SU-DHL-6 (cell line): ENCODE data around the gene TMEM81.

Source experiments
- H2AFZ ChIP-seq: fragments of 200-600 bp; sonication (generic); 2 replicates; pipeline ENCODE4 v1.6.1; 2014; ENCODE audit warnings: low read depth, mild to moderate bottlenecking, moderate library complexity, mixed read lengths, antibody characterized with exemption, low read length; ENCODE audit not compliant: severe bottlenecking
- H3F3A ChIP-seq: fragments of 200-600 bp; shearing (Covaris generic); 2 replicates; pipeline ENCODE4 v1.6.0; 2016; ENCODE audit warnings: antibody characterized with exemption, mild to moderate bottlenecking; ENCODE audit not compliant: insufficient read depth
- H3K27ac ChIP-seq: fragments of 200-600 bp; sonication (generic); 2 replicates; pipeline ENCODE4 v1.5.1; 2016; ENCODE audit warnings: low read depth, mild to moderate bottlenecking, low read length, moderate library complexity, mixed read lengths
- H3K27me3 ChIP-seq: fragments of 200-600 bp; sonication (generic), shearing (Covaris generic); 2 replicates; pipeline ENCODE4 v1.6.0; 2014; ENCODE audit warnings: mild to moderate bottlenecking, low read length
- H3K36me3 ChIP-seq: fragments of 200-600 bp; sonication (generic); 2 replicates; pipeline ENCODE4 v1.6.1; 2014; ENCODE audit warnings: mild to moderate bottlenecking, low read length, mixed read lengths
- H3K4me2 ChIP-seq: fragments of 300-600, 200-600 bp; shearing (Covaris generic), sonication (generic); 2 replicates; pipeline ENCODE4 v1.6.0; 2014; ENCODE audit warnings: low read length, low read depth, mild to moderate bottlenecking; ENCODE audit not compliant: poor library complexity, severe bottlenecking
- H3K4me3 ChIP-seq: fragments of 200-600 bp; sonication (generic); 2 replicates; pipeline ENCODE4 v1.5.1; 2014; ENCODE audit warnings: antibody characterized with exemption, low read length, mild to moderate bottlenecking, mixed read lengths; ENCODE audit not compliant: insufficient read depth, poor library complexity, severe bottlenecking
- H3K79me2 ChIP-seq: fragments of 200-600 bp; sonication (generic); 2 replicates; pipeline ENCODE4 v1.6.1; 2014; ENCODE audit warnings: mild to moderate bottlenecking, low read length, moderate library complexity; ENCODE audit not compliant: insufficient read depth
- H3K9ac ChIP-seq: fragments of 200-600 bp; sonication (generic); 2 replicates; pipeline ENCODE4 v1.7.0; 2014; ENCODE audit warnings: mild to moderate bottlenecking, low read length
- H3K9me2 ChIP-seq: fragments of 200-600 bp; sonication (generic); replicated peaks from 2 replicates; pipeline ENCODE4 v1.6.1; 2014; ENCODE audit warnings: low read length; ENCODE audit not compliant: insufficient read depth
- H3K9me3 ChIP-seq: fragments of 200-600 bp; sonication (generic); 2 replicates; pipeline ENCODE4 v1.6.1; 2014; ENCODE audit warnings: low read length, mixed read lengths; ENCODE audit not compliant: insufficient read depth
- H4K20me1 ChIP-seq: fragments of 200-600 bp; sonication (generic); 2 replicates; pipeline ENCODE4 v1.6.1; 2014; ENCODE audit warnings: low read depth, mild to moderate bottlenecking, antibody characterized with exemption, low read length, moderate library complexity, mixed read lengths
- CTCF ChIP-seq: fragments of 200-600 bp; sonication (generic); IDR thresholded peaks from one replicate; pipeline ENCODE4 v1.5.1; 2017; ENCODE audit warnings: antibody characterized with exemption, mild to moderate bottlenecking, low read length, moderate library complexity; ENCODE audit not compliant: insufficient read depth, poor library complexity, severe bottlenecking
- EZH2phosphoT487 ChIP-seq: fragments of 200-600 bp; sonication (generic), shearing (Covaris generic); conservative IDR thresholded peaks from 2 replicates; pipeline ENCODE4 v1.6.1; 2018; ENCODE audit warnings: mild to moderate bottlenecking, antibody characterized with exemption, low read length, moderate library complexity, mixed read lengths

TMEM81 gene

DNA sequence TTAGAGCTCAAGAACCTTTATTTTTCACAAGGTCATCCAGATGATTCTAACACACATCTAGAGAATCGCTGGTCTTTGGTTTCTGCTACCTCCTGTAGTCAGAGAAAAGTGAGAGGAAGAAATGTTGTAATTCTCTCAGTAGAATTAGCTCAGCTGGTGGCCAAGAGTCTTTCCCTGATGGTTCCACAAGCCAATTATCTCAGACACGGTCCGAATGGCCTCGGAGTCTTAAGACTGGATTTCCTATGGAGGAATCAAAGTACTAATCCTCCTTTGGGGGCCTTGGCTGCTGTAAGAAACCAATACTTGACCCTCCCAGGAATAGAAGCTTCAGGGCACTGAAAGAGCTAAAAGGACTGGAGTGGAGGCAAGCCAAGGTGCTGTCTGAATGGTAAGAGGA, 1.8 kb downstream of the TMEM81 start:
- no peaks in the 10 kb centered on the region for H4K20me1 ChIP-seq
- H3K27ac ChIP-seq = no peak overlapping the region
- no peaks in the 10 kb centered on the region for H3K9me2 ChIP-seq
- H3K36me3 ChIP-seq = no peaks in the 10 kb centered on the region
- H3F3A ChIP-seq = no peaks in the 10 kb centered on the region
- no peak overlapping the region for H3K4me2 ChIP-seq
- H3K27me3 ChIP-seq = no peaks in the 10 kb centered on the region
- H3K9me3 ChIP-seq = no peaks in the 10 kb centered on the region
- TF ChIP-seq CTCF (no peak), EZH2phosphoT487 (no peak)
- H2AFZ ChIP-seq = no peak overlapping the region
- H3K79me2 ChIP-seq = no peaks in the 10 kb centered on the region
- no peak overlapping the region for H3K9ac ChIP-seq
- H3K4me3 ChIP-seq = no peak overlapping the region

GRCh38 chr1:205077934-205078311, 6.3 kb downstream of the TMEM81 start:
- TF ChIP-seq EZH2phosphoT487 (no peak), CTCF (no peak)
- no peak overlapping the region for H3K9ac ChIP-seq

GRCh38 chr1:205077158-205077933, 6.9 kb downstream of the TMEM81 start:
- no peaks in the 10 kb centered on the region for H4K20me1 ChIP-seq
- no peaks in the 10 kb centered on the region for H3K79me2 ChIP-seq
- H3K9ac ChIP-seq = no peak overlapping the region
- no peaks in the 10 kb centered on the region for H3F3A ChIP-seq
- H3K27me3 ChIP-seq = no peaks in the 10 kb centered on the region
- no peak overlapping the region for H3K4me3 ChIP-seq
- no peak overlapping the region for H3K27ac ChIP-seq
- no peak overlapping the region for H2AFZ ChIP-seq
- TF ChIP-seq EZH2phosphoT487 = no peak
- no peak for TF ChIP-seq CTCF
- no peaks in the 10 kb centered on the region for H3K9me3 ChIP-seq
- no peak overlapping the region for H3K4me2 ChIP-seq
- no peaks in the 10 kb centered on the region for H3K36me3 ChIP-seq
- H3K9me2 ChIP-seq = no peaks in the 10 kb centered on the region

More at GRCh38 chr1:205077934-205078311, 6.3 kb downstream of the TMEM81 start:
- Histone ChIP-seq H3K9me3 (no peaks in the 10 kb centered on the region), H3K36me3 (no peaks in the 10 kb centered on the region), H3K4me3 (no peak overlapping the region), H3K27ac (no peak overlapping the region), H3K79me2 (no peaks in the 10 kb centered on the region), H2AFZ (no peak overlapping the region), H3K9me2 (no peaks in the 10 kb centered on the region), H4K20me1 (no peaks in the 10 kb centered on the region), H3K27me3 (no peaks in the 10 kb centered on the region), H3F3A (no peaks in the 10 kb centered on the region), H3K4me2 (no peak overlapping the region)
